Spinal cord (tissue), 10 donors: ENCODE results near the gene VPREB3. TPM values are rescaled to one million over a fixed set of nuclear protein-coding genes. Genes with fewer than 3 reads are reported as not detected.

Experiments used
- DNase-seq, 6 donors: peaks; one replicate each; pipeline versions ENCODE4 v3.0.0 to v3.0.0-alpha.2; 2013 to 2015; ENCODE audit warnings: low spot score in 6 of 6, low read depth in 4 of 6
- H3K27ac ChIP-seq: one replicate; pipeline ENCODE4 v1.5.1; 2013; ENCODE audit warnings: low read depth, low read length, control low read depth
- H3K27me3 ChIP-seq: one replicate; pipeline ENCODE4 v1.6.1; 2013; ENCODE audit warnings: low read length; ENCODE audit not compliant: control insufficient read depth, insufficient read depth
- H3K36me3 ChIP-seq: one replicate; pipeline ENCODE4 v1.6.1; 2013; ENCODE audit warnings: low read length; ENCODE audit not compliant: control insufficient read depth, insufficient read depth
- H3K4me1 ChIP-seq: one replicate; pipeline ENCODE4 v1.6.1; 2013; ENCODE audit warnings: low read length; ENCODE audit not compliant: control insufficient read depth, insufficient read depth
- H3K4me3 ChIP-seq: one replicate; pipeline ENCODE4 v1.5.1; 2013; ENCODE audit warnings: low read depth, low read length, control low read depth
- H3K9me3 ChIP-seq: one replicate; pipeline ENCODE4 v1.6.1; 2013; ENCODE audit warnings: low read length; ENCODE audit not compliant: control insufficient read depth, insufficient read depth
- WGBS: methylation state at CpG from one replicate; pipeline ENCODE4 v1.1.5; 2013; ENCODE audit warnings: missing lambda C conversion rate; ENCODE audit not compliant: insufficient coverage; 5-methylcytosine and 5-hydroxymethylcytosine counted together
- polyA plus RNA-seq, 2 donors: library from polyadenylated mRNA; unstranded; fragments of 120-200 nt; gene quantifications; one replicate each; pipeline ENCODE4 v1.2.1, GENCODE V29; 2013; ENCODE audit not compliant: insufficient read length in 2 of 2
- total RNA-seq, 2 donors: library from RNA; depleted of rRNA in 1 of 2; stranded (reverse); fragments of 120-200 nt in 1 of 2; fragments of >200 nt in 1 of 2; gene quantifications; one replicate each; pipeline versions ENCODE4 v1.2.3 to v1.2.4, GENCODE V29; 2013 to 2014
- donor health status: healthy.

VPREB3 gene
- total and polyA plus RNA-seq, 4 donors: 0.33 to 1.2 (median 0.89) TPM; not detected in 1

- H3K4me3 ChIP-seq: no peak overlapping the region
- no peaks in the 10 kb centered on the region for H3K9me3 ChIP-seq
- DNase-seq: no peak
- H3K36me3 ChIP-seq: peaks cover 14% of the 10 kb centered on the region
- H3K27me3 ChIP-seq: no peaks in the 10 kb centered on the region
- 65% methylated on average over 2 of the region's 3 CpGs for WGBS
- no peak overlapping the region for H3K27ac ChIP-seq
- peaks cover 40% of the 10 kb centered on the region for H3K4me1 ChIP-seq
Observed at GRCh38 chr22:23775779-23776375, 21.7 kb upstream of the VPREB3 start.

- Histone ChIP-seq H3K27me3 (no peaks in the 10 kb centered on the region), H3K4me3 (no peak overlapping the region), H3K9me3 (no peaks in the 10 kb centered on the region), H3K27ac (no peak overlapping the region), H3K4me1 (peaks cover 32% of the 10 kb centered on the region), H3K36me3 (peaks cover 8% of the 10 kb centered on the region)
- DNase-seq: no peak
- 83% methylated on average over 2 of the region's 2 CpGs for WGBS
Observed at GRCh38 chr22:23774922-23775436, 20.8 kb upstream of the VPREB3 start.

GRCh38 chr22:23774114-23774921 lies 20.1 kb upstream of the VPREB3 start:
- no peaks in the 10 kb centered on the region for H3K9me3 ChIP-seq
- H3K27me3 ChIP-seq: no peaks in the 10 kb centered on the region
- 68% methylated on average over 12 of the region's 12 CpGs for WGBS
- H3K36me3 ChIP-seq: peaks cover 3% of the 10 kb centered on the region
- DNase-seq: no peak
- H3K27ac ChIP-seq: no peak overlapping the region
- H3K4me3 ChIP-seq: no peak overlapping the region
- H3K4me1 ChIP-seq: peaks cover 35% of the 10 kb centered on the region

- DNase-seq: no peak
- H3K4me3 ChIP-seq: peak overlapping the region; percentile 37
- no peak overlapping the region for H3K27ac ChIP-seq
- H3K27me3 ChIP-seq: no peaks in the 10 kb centered on the region
- no peaks in the 10 kb centered on the region for H3K36me3 ChIP-seq
- peaks cover 42% of the 10 kb centered on the region for H3K4me1 ChIP-seq
- 54% methylated on average over 7 of the region's 7 CpGs for WGBS
- H3K9me3 ChIP-seq: no peaks in the 10 kb centered on the region
Observed at GRCh38 chr22:23773483-23774113, 19.4 kb upstream of the VPREB3 start.

- WGBS: 2% methylated on average over 77 of the region's 79 CpGs
- Histone ChIP-seq H3K9me3 (no peaks in the 10 kb centered on the region), H3K36me3 (no peaks in the 10 kb centered on the region), H3K4me1 (peaks cover 50% of the 10 kb centered on the region), H3K27ac (no peak within 1 kb of the TSS), H3K27me3 (no peaks in the 10 kb centered on the region), H3K4me3 (peak within 1 kb of the TSS; percentile 37)
- DNase-seq: peak in 2 of 6 donors; percentile 71 to 73
Observed at GRCh38 chr22:23772649-23773473, 18.6 kb upstream of the VPREB3 start, which contains the start of gene MMP11. Gene MMP11 (plus strand): TSS chr22:23772849. CDS start chr22:23772871, 22 bp downstream.

- Histone ChIP-seq H3K36me3 (no peaks in the 10 kb centered on the region), H3K27me3 (no peaks in the 10 kb centered on the region), H3K9me3 (no peaks in the 10 kb centered on the region), H3K4me3 (peak overlapping the region; percentile 26), H3K27ac (no peak overlapping the region), H3K4me1 (peaks cover 51% of the 10 kb centered on the region)
- peak in 1 of 6 donors; percentile 10 for DNase-seq
- 22% methylated on average over 6 of the region's 6 CpGs for WGBS
Observed at GRCh38 chr22:23772315-23772648, 18.1 kb upstream of the VPREB3 start.

GRCh38 chr22:23769321-23769965 lies 15.2 kb upstream of the VPREB3 start:
- H3K36me3 ChIP-seq: peaks cover 18% of the 10 kb centered on the region
- no peak overlapping the region for H3K4me3 ChIP-seq
- H3K27me3 ChIP-seq: no peaks in the 10 kb centered on the region
- DNase-seq: no peak
- H3K4me1 ChIP-seq: peaks cover 66% of the 10 kb centered on the region
- no peak overlapping the region for H3K27ac ChIP-seq
- no peaks in the 10 kb centered on the region for H3K9me3 ChIP-seq
- WGBS: 86% methylated on average over 5 of the region's 6 CpGs

- Histone ChIP-seq H3K27me3 (no peaks in the 10 kb centered on the region), H3K36me3 (peaks cover 28% of the 10 kb centered on the region), H3K27ac (peak within 1 kb of the TSS; percentile 80), H3K4me3 (peak within 1 kb of the TSS; percentile 74), H3K4me1 (peaks cover 67% of the 10 kb centered on the region), H3K9me3 (no peaks in the 10 kb centered on the region)
- WGBS: under 1% methylated on average over 59 of the region's 63 CpGs
- DNase-seq: peak in 2 of 6 donors; percentile 94
Observed at GRCh38 chr22:23767673-23768548, 13.7 kb upstream of the VPREB3 start, which contains the start of gene CHCHD10. Gene CHCHD10 (minus strand): TSS chr22:23767972. CDS start chr22:23767874, 98 bp downstream.
